ENCODE results near the gene NUDT8. TPM values are rescaled to one million over a fixed set of nuclear protein-coding genes. Genes with fewer than 3 reads are reported as not detected.
"Not testable (repeated sequence)": the region's sequence is repeated elsewhere in the genome, so short reads cannot be mapped to it uniquely, and the experiment has no call there.

NUDT8 gene
- total and polyA plus RNA-seq, 12 donors = 1.9 to 40.6 (median 7.6) TPM

DNA sequence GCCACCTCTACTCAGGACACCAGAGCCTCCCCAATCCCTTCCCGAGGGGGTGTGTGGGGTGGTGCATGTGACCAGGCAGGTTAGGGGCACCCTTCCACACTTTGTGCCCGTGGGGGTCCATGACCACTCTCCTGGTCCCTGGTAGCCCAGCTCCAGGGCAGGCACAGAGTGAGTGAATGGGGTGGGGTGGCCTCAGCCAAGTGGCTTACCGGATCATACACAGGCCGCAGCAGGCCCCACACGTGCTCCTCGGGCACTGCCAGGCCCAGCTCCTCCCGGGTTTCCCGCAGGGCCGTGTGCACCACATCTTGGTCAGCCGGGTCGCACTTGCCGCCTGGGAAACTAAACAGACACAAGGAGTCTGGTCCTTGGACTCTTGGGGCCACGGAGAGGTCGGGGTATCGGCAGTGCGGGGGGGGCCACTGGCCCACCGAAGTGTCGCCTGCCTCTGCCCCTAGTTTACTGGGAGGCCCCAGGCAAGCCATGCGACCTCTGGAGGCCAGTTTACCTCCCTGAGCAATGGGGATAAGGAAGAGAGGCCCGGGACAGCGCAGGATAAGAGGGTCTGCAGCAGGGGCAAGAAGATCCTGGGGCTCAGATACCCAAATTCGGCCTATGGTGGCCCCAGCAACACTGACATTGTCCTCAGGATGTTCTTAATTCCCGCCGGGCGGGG is 889 bp downstream of the NUDT8 start:
- H3K4me1 ChIP-seq (replicated peaks in 1 of 2) = peaks cover 0 to 14% of the 10 kb centered on the region in 2 donors
- H3K27me3 ChIP-seq = no peaks in the 10 kb centered on the region
- peak overlapping the region in 2 of 5 donors; percentile 89 to 98 for H3K27ac ChIP-seq
- H3K4me3 ChIP-seq = peak overlapping the region in 1 of 4 donors; percentile 74
- no peak for DNase-seq
- no peak for TF ChIP-seq POLR2A (IDR thresholded peaks at IDR 0.05)
- TF ChIP-seq, protein P1, sequence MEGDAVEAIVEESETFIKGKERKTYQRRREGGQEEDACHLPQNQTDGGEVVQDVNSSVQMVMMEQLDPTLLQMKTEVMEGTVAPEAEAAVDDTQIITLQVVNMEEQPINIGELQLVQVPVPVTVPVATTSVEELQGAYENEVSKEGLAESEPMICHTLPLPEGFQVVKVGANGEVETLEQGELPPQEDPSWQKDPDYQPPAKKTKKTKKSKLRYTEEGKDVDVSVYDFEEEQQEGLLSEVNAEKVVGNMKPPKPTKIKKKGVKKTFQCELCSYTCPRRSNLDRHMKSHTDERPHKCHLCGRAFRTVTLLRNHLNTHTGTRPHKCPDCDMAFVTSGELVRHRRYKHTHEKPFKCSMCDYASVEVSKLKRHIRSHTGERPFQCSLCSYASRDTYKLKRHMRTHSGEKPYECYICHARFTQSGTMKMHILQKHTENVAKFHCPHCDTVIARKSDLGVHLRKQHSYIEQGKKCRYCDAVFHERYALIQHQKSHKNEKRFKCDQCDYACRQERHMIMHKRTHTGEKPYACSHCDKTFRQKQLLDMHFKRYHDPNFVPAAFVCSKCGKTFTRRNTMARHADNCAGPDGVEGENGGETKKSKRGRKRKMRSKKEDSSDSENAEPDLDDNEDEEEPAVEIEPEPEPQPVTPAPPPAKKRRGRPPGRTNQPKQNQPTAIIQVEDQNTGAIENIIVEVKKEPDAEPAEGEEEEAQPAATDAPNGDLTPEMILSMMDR (IDR thresholded peaks at IDR 0.05) = no peak
- intact Hi-C loops (cut with DNase I) = loop anchor here in 1 of 2 donors (5.0 kb wide), 1 partner anchor 83 kb away; no protein-coding TSS in a partner anchor
- 44 to 72% (median 54%) methylated on average over 10 to 25 of the region's 25 CpGs for WGBS, 4 donors
- no peaks in the 10 kb centered on the region for H3K9me3 ChIP-seq (replicated peaks in 1 of 3)
- no peaks in the 10 kb centered on the region for H3K36me3 ChIP-seq (replicated peaks in 1 of 2)

DNA sequence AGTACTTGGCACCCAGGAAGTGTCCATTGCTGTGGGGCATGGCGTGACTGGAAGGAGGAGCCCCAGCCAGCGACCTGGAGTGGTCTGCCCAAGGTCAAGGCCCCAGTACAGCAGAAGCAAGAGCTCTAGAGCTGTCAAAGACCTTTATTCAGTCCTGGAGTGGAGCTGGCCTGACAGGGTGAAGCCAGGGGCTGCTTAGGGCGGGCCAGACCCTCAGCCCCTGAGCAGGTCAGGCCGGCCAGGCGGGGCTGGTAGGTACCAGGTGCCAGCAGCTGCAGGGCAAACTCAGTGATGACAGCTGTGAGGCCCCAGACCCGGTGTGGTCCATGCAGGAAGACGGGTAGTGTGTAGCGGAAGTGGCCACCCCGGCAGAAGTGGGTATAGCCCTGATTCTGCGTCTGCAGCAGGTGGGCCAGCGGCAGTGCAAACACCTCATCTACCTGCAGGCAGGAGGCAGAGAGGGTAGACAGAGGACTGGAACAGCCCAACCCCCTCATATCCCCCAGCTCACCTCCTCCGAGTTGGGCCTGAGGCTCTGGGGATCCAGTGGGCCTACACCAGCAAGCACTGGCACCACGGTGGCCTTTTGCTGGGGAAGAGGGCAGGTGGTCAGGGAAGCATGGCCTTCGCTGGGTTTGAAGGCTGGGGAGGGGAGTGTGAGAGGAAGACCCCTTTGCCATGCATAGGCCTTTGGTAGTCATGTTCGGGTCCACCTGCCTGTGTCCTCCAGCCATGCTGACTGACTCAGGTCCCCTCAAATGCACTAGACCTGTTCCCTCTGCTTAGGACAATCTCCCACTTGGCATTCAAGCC is 1.7 kb downstream of the NUDT8 start:
- H3K27me3 ChIP-seq = no peaks in the 10 kb centered on the region
- intact Hi-C loops (cut with DNase I) = loop anchor here in 1 of 2 donors (5.0 kb wide), 1 partner anchor 84 kb away; no protein-coding TSS in a partner anchor
- H3K9me3 ChIP-seq (replicated peaks in 1 of 3) = no peaks in the 10 kb centered on the region
- no peak for DNase-seq
- H3K27ac ChIP-seq = no peak overlapping the region
- H3K36me3 ChIP-seq (replicated peaks in 1 of 2) = no peaks in the 10 kb centered on the region
- TF ChIP-seq, protein P1 (IDR thresholded peaks at IDR 0.05) = no peak
- no peak for TF ChIP-seq POLR2A (IDR thresholded peaks at IDR 0.05)
- peaks cover 0 to 14% of the 10 kb centered on the region in 2 donors for H3K4me1 ChIP-seq (replicated peaks in 1 of 2)
- 85 to 90% (median 87%) methylated on average over 3 to 15 of the region's 15 CpGs for WGBS, 4 donors
- H3K4me3 ChIP-seq = no peak overlapping the region

DNA sequence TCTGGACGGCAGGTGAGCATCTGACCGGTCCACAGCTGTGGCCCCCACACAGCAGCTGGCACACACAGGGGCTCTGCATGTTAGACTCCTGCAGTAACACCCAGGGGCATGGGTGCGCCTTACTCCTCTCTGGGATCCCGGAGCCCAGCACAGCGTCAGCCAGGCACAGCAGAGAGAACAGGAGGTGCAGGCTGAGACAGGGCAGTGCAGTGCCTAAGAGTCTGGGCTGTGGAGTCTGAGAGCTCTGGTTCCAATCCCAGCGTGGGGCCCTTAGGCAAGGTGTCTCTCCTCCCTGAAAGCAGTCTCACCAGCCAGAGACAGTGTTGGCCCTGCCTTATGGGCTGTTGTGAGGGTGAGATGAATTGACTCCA is 2.3 kb downstream of the NUDT8 start:
- Histone ChIP-seq H3K4me1 (replicated peaks in 1 of 2) (peaks cover 0 to 14% of the 10 kb centered on the region in 2 donors), H3K27ac (no peak overlapping the region), H3K9me3 (replicated peaks in 1 of 3) (no peaks in the 10 kb centered on the region), H3K36me3 (replicated peaks in 1 of 2) (no peaks in the 10 kb centered on the region), H3K4me3 (no peak overlapping the region), H3K27me3 (no peaks in the 10 kb centered on the region)
- intact Hi-C loops (cut with DNase I) = loop anchor here in 1 of 2 donors (5.0 kb wide), 1 partner anchor 85 kb away; no protein-coding TSS in a partner anchor
- peak in 1 of 7 donors; percentile 12 for DNase-seq
- TF ChIP-seq, protein P1 (IDR thresholded peaks at IDR 0.05) = no peak
- TF ChIP-seq POLR2A (IDR thresholded peaks at IDR 0.05) = no peak
- WGBS, 4 donors = 78 to 92% (median 91%) methylated on average over 1 to 6 of the region's 6 CpGs

DNA sequence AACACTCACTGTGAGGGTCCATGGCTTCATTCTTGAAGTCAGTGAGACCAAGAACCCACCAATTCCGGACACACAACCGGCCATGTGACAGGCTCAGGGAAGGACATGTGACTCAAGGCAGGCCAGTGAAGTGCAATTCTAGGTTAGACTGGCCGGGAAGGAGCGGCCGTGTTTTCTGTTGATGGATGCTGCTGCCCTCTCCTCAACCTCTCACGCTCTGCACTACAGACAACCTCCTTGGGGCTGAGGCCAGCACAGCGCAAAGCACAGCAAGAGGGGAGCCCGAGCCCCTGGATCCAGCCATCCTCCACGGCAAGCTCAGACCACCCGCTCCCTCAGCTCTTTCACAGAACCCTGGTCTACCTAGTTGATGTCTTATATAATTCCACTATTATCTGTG is 2.8 kb downstream of the NUDT8 start:
- Histone ChIP-seq H3K9me3 (replicated peaks in 1 of 3) (no peaks in the 10 kb centered on the region), H3K4me3 (no peak overlapping the region), H3K27me3 (no peaks in the 10 kb centered on the region), H3K36me3 (replicated peaks in 1 of 2) (no peaks in the 10 kb centered on the region), H3K4me1 (replicated peaks in 1 of 2) (peaks cover 0 to 14% of the 10 kb centered on the region in 2 donors), H3K27ac (no peak overlapping the region)
- TF ChIP-seq, protein P1 (IDR thresholded peaks at IDR 0.05) = no peak
- TF ChIP-seq POLR2A (IDR thresholded peaks at IDR 0.05) = no peak
- intact Hi-C loops (cut with DNase I) = loop anchor here in 1 of 2 donors (5.0 kb wide), 1 partner anchor 85 kb away; no protein-coding TSS in a partner anchor
- 85 to 98% (median 91%) methylated on average over 4 to 10 of the region's 10 CpGs for WGBS, 4 donors
- peak in 1 of 7 donors; percentile 9 for DNase-seq

DNA sequence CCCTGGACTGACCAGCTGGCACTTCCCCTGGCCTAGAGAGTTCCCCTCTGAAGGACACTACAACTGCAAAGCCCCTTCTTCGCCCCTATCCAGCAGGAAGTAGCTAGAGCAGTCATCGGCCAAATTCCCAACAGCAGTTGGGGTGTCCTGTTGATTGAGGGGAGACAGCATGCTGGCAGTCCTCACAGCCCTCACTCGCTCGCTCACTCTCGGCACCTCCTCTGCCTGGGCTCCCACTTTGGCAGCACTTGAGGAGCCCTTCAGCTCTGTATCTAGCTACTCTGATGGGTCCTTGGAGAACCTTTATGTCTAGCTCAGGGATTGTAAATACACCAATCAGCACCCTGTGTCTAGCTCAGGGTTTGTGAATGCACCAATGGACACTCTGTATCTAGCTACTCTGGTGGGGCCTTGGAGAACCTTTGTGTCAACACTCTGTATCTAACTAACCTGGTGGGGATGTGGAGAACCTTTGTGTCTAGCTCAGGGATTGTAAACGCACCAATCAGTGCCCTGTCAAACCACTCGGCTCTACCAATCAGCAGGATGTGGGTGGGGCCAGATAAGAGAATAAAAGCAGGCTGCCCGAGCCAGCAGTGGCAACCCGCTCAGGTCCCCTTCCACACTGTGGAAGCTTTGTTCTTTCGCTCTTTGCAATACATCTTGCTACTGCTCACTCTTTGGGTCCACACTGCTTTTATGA is 3.5 kb downstream of the NUDT8 start:
- intact Hi-C loops (cut with DNase I) = loop anchor here in 1 of 2 donors (5.0 kb wide), 1 partner anchor 86 kb away; no protein-coding TSS in a partner anchor

DNA sequence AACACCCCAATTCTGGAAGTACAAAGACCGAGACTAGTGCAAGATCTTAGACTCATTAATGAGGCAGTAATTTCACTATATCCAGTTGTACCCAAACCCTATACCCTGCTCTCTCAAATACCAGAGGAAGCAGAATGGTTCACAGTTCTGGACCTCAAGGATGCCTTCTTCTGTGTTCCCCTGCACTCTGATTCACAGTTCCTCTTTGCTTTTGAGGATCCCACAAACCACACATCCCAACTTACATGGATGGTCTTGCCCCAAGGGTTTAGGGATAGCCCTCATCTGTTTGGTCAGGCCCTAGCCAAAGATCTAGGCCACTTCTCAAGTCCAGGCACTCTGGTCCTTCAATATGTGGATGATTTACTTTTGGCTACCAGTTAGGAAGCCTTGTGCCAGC is 5.9 kb downstream of the NUDT8 start:
- H3K4me1 ChIP-seq (replicated peaks in 1 of 2); intact Hi-C loops (cut with DNase I); H3K4me3 ChIP-seq; H3K27me3 ChIP-seq; H3K9me3 ChIP-seq (replicated peaks in 1 of 3); H3K36me3 ChIP-seq (replicated peaks in 1 of 2); H3K27ac ChIP-seq: not testable (repeated sequence)
- peak in 1 of 7 donors; percentile 10 for DNase-seq
- 86 to 100% (median 98%) methylated on average over 1 of the region's 1 CpG for WGBS, 4 donors

More for the DNA sequence above, 3.5 kb downstream of the NUDT8 start:
- peak in 1 of 7 donors; percentile 12 for DNase-seq
- H3K4me3 ChIP-seq; H3K9me3 ChIP-seq (replicated peaks in 1 of 3); H3K27ac ChIP-seq; H3K36me3 ChIP-seq (replicated peaks in 1 of 2); H3K27me3 ChIP-seq: not testable (repeated sequence)
- peaks cover 0 to 14% of the 10 kb centered on the region in 2 donors for H3K4me1 ChIP-seq (replicated peaks in 1 of 2)
- WGBS, 4 donors = 86 to 99% (median 92%) methylated on average over 9 to 10 of the region's 10 CpGs

All from adrenal gland (tissue), 12 donors.